HG03139 (cell line): ENCODE results near the gene DGCR2.
"Not testable (repeated sequence)": the region's sequence is repeated elsewhere in the genome, so short reads cannot be mapped to it uniquely, and the experiment has no call there.

Experiments
- ATAC-seq: cut with Tn5 transposase; IDR thresholded peaks from one replicate; pipeline ENCODE4 v1.9.1; 2021; ENCODE audit not compliant: unreplicated experiment

The DGCR2 gene

GRCh38 chr22:19044381-19044780, 77.8 kb downstream of the DGCR2 start:
- ATAC-seq, result no peak

DNA sequence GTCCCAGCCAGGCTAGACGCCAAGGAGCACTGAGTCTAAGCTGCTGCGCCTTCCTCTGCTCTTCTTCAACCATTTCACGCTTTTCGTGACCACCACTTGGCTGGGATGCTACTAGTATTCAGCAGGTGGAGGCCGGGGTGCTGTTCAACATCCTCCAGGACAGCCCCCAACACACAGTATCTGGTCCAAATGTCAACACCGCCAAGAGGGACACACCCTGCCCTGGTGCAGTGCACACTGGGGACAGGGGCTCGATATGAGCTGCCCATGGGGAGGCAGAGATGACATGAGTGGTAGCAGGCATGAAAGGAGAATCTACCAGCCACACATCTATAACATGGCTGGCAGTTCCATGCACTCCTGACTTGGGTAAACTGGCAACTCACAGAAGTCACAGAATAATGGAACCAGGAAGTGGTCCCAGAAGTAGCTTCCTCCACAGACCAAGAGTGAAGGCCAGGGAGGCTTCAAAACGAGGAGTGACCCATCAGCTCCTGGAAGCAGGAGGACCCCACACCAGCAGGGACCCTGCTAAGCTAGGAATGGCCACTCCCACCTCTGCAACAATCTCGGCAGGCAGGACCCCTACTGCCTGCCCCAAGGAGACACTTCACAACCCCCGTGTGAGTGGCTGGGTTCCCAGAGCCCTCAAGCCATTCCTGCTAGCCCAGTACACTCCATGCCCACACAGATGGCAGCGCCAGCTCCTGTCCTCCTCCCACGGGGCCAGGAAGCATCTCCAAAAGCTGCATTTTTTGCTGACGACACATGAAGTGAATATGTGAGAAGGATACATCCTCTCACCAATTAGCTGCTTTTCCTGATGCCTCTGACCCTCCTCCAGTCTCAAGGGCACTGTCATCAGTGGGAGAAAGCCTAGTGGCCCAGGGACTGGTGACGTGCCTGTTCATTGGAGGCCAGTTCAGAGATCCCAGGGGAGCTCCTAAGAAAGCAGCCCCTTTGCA, 78.8 kb downstream of the DGCR2 start:
- no peak for ATAC-seq

DNA sequence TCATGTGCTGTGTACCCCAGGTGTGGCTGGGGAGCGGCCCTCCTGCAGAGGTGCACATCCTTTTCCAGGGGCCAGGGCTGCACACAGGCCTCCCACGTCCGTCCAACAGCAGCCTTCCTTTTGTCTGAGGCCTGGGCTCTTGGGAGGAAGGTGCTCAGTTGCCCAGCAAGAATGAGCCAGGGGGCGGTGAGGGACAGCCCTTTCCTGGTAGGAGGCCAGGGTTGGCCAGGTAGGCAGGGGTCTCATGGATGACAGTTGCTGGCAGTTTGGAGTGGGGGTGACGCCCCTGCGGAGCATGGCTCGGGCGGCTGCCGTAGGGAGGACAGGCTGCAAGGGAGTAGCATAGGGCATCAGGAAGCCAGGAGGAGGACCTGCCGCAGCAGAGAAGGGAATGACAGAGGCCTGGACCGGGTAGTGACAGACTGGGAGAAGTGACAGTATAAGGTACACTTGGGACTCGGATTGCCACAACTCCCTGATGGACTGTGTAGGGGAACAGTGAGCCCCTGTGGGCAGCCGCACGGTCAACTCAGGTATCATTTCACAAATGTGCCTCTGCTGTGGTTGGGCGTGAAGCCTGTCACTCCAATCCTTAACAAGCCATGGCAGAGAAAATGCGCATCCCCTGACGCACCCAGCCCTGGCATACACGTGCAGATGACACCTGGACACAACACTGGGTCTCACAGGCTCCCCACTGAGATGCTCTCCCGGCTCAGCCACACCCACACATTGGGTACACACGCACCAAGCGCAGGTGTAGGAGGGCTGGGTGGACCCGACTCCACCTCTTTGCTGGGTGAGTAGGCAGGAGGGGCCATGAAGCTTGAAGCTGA, 79.7 kb downstream of the DGCR2 start:
- no peak for ATAC-seq

DNA sequence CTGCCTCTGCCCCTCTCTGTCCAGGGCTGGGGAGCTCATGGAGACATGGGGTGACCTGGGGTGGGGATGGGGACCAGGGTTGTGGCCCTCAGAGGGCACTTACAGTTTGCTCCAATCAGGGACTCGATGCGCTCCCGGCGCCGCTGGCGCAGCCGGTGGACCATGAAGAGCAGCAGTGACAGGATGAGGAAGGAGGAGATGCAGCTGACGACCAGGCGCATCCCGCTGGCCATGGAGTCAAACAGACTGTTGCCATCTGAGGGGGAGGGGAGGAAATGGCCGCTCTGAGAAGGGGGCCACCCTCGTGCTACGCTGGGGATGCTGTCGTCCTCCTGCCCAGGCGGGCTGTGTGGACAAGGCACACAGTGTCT, 80.5 kb downstream of the DGCR2 start:
- ATAC-seq, result no peak

GRCh38 chr22:19040888-19041703, 81.1 kb downstream of the DGCR2 start:
- ATAC-seq, result no peak

- no peak for ATAC-seq
Measured at GRCh38 chr22:19040391-19040861, 81.8 kb downstream of the DGCR2 start.

DNA sequence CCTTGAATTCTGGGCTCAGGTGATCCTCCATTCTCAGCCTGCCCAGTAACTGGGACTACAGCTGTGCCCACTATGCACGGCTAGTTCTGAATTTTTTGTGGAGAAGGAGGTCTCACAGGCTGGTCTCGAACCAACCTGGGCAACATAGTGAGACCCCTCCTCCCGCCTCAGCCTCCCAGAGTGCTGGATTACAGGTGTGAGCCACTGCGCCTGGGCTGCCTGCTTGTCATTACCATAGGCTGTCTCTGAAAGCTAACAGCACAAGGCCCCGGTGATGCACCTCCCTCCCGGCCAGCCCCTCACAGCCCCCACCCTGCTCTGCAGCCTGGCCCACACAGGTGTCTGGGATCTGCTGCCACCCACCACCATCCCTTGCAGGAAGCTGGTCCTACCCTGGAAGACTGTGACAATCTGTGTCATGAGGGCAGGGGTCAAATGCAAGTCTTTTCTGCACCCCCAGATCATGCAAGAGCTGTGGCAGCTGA, 82.4 kb downstream of the DGCR2 start:
- no peak for ATAC-seq

- ATAC-seq, result no peak
Measured at GRCh38 chr22:19039448-19039780, 82.8 kb downstream of the DGCR2 start.

DNA sequence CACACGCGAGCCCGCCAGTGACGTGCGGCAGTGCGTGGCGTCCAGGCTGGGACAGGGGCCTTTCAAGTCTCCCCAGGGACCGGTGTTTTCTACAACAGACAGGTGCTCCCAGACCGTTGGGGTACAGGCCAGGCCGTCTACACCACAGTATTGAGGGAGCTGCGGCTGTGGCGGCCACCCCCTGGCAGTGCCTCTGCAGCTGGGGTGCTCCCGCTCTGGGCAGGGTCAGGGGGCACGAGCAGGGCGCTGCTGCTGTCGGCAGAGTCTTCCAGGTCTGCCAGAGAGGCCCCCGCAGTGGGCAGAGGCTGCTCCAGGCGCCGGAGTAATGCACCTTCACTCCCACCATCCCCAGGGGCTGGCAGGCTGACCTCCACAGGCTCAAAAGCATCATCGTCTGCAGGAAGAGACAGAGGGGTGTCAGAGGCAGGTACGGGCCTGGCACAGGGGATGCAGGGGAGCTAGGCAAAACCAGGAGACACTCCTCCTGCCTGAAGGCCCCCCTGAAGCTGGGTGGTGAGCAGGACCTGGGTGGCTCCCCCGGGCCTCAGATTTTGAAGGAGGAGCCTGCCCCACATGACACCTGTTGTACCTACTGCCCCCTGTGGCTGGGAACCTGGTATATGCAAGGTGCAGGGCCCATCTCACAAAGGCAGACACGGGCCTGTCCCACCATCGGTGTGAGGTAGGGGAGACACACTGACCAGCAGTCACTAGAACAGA, 83.3 kb downstream of the DGCR2 start:
- ATAC-seq, result no peak

- ATAC-seq, result no peak
Measured at GRCh38 chr22:19038164-19038546, 84.1 kb downstream of the DGCR2 start.

DNA sequence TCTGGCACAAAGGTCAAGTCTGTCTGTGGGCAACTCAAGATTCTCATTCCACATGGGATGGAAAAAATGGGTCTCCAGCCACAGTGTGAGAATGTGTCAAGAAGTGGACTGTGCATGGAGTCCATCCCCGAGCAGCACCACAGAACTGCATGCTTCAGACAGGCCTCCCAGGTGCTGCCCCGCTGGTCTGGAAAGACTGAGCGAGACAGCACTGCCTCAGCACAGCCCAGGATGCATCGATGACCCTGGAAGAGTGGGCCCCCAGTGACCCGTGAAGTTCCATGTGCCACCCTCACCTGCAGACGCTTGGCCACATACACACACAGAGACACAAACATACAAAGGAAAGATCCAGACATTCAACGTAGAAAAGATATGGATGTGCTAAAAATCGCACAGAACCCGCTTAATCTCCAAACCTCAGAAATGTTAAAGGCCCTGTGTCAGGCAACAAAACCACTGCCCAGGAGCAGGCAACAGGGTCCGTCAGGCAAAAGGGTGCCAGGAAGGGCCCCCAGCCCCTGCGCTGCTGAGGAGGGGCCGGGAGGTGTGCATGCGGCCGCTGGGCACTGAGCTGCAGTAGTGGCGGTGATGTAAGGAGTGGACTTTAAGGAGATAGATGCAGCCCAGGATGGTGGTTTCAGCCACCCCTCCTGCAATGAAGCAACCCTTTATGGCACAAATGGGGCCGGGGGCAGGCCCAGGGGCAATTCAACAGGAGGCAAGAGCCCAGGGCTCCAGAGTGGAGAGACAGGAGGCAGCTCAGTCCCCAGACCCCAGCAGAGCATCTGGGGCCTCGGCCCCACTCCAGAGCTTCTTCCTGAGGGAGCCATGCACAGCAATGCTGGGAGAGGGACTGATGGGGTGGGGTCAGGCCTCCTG, 84.7 kb downstream of the DGCR2 start:
- ATAC-seq, result no peak

GRCh38 chr22:19036523-19037273, 85.5 kb downstream of the DGCR2 start:
- ATAC-seq, result no peak

- ATAC-seq, result no peak
Measured at GRCh38 chr22:19036229-19036522, 86.0 kb downstream of the DGCR2 start.

DNA sequence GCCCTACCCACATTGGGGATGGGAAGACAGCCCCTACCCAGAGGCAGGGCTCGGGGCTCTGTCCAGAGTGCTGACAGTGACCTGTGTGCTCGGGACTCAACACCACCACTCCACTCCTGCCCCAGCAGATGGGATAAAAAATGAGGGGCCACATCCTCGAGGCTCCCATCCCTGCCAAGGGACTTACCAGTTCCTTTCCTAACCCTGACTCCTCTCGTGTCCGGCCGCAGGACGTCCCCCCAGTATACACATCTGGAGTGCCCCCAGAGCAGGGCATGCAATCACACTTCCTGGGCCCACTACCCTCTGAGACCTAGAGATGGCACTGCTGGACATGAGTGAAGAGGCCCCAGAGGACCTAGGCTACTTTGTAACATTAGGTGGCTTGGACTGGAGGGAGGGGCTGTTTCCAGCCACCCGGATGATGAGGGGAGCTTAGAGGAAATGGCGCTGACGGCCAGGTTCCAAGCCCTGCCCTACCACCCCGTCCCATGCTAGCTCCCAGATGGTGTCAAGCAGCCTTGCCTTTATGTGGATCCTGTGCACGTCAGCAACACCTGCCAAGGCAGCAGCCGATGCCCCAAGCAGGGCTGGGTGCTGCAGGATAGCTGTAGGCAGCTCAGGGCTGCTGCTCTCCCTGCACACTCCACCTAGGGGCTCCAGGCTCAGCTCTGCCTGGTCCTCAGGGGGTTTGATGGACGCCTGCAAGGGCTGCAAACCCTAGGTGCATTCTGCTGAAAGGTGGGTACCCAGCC, 86.6 kb downstream of the DGCR2 start:
- no peak for ATAC-seq

- not testable (repeated sequence) for ATAC-seq
Measured at GRCh38 chr22:19035126-19035473, 87.1 kb downstream of the DGCR2 start.

DNA sequence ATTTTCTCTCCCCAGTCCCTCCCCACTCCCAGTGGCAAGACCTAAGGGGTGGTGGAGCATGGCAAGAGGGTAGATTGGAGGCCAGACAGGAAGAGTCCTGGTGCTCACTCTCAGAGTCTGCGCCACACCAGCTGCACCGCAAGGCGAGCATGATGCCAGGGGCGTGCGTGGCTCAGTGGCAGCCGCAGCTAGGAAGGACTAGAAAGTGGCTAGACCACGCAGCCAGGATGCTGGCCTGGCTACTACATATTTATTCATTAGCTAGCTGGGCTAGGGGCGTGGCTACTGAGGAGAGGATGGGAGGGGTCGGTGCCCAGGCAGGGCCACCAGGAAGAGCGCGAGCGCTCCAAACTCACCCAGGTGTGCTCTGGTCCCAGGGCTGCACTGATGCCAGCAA, 87.5 kb downstream of the DGCR2 start:
- not testable (repeated sequence) for ATAC-seq

DNA sequence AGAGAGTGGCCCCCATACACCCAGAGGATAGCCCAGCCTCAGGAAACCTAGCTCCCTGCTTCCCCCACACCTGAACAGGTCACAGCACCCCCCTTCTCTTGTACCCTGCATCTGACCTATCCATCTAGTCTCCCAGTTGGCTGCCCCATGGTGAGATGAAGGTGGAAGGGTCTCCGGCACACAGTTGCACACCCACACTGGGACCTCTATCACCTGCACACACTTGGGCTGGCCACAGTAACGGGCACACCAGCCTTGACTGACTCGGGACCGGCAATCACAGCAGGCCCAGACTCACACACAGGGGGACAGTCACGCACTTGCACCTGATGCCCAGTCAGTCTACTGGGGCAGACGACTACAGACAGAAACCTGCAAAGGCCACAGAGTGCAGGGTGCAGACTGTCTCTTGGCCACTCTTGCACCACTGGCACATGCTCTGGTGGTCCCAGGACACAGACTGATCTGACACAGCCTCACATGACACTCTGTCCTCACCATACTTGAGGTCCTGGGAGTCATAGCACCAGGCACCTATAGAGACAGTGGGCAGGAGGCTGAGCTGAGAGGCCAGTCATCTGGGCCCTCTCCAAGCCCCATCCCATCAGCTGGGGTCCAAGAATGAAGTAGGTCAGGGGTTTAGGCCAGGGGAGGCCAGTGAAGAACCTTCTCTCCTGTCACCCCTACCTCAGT, 88.0 kb downstream of the DGCR2 start:
- not testable (repeated sequence) for ATAC-seq

- ATAC-seq, result not testable (repeated sequence)
Measured at GRCh38 chr22:19033568-19033905, 88.7 kb downstream of the DGCR2 start.
